ENCODE results near the gene KCNK10.

KCNK10 gene

DNA sequence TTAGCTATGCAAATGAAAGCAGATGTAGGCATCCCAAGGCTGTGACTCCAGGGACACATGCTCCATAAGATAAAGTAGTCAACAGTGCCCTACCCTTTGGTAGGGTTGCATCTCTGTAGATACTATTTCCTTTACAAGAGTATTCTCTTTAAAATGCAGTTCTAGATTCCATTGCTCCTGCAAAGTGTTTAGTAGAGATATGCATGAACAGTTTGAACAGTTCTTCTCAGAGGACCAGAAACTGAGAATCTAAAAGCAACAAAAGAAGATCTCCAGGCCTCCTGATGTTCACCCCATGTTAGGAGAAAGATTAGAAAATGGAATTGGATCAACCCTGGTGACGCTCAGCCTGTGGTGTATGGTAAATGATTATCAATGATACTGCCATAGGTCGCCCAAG is 121.2 kb downstream of the KCNK10 start:
- H3K36me3 ChIP-seq (ENCODE audit: low read length) = no peaks in the 10 kb centered on the region
- no peaks in the 10 kb centered on the region for H3F3A ChIP-seq (ENCODE audit: insufficient read depth)
- H4K20me1 ChIP-seq (ENCODE audit: low read depth, low read length) = no peaks in the 10 kb centered on the region
- H3K4me3 ChIP-seq (ENCODE audit: insufficient read depth, low read length, poor library complexity, severe bottlenecking) = no peak overlapping the region
- no peaks in the 10 kb centered on the region for H3K79me2 ChIP-seq (ENCODE audit: insufficient read depth, low read length)
- no peak overlapping the region for H3K27ac ChIP-seq (ENCODE audit: low read depth, low read length)
- no peak overlapping the region for H3K4me2 ChIP-seq (ENCODE audit: low read depth, low read length, poor library complexity, severe bottlenecking)
- no peak overlapping the region for H2AFZ ChIP-seq (ENCODE audit: low read depth, low read length, severe bottlenecking)
- TF ChIP-seq EZH2phosphoT487 (conservative IDR thresholded peaks at IDR 0.05; ENCODE audit: low read length) = no peak
- TF ChIP-seq, protein P1, sequence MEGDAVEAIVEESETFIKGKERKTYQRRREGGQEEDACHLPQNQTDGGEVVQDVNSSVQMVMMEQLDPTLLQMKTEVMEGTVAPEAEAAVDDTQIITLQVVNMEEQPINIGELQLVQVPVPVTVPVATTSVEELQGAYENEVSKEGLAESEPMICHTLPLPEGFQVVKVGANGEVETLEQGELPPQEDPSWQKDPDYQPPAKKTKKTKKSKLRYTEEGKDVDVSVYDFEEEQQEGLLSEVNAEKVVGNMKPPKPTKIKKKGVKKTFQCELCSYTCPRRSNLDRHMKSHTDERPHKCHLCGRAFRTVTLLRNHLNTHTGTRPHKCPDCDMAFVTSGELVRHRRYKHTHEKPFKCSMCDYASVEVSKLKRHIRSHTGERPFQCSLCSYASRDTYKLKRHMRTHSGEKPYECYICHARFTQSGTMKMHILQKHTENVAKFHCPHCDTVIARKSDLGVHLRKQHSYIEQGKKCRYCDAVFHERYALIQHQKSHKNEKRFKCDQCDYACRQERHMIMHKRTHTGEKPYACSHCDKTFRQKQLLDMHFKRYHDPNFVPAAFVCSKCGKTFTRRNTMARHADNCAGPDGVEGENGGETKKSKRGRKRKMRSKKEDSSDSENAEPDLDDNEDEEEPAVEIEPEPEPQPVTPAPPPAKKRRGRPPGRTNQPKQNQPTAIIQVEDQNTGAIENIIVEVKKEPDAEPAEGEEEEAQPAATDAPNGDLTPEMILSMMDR (IDR thresholded peaks at IDR 0.05; ENCODE audit: insufficient read depth, low read length, poor library complexity, severe bottlenecking) = no peak
- H3K9me2 ChIP-seq (replicated peaks; ENCODE audit: insufficient read depth, low read length) = no peaks in the 10 kb centered on the region
- H3K9ac ChIP-seq (ENCODE audit: low read length) = no peak overlapping the region
- H3K27me3 ChIP-seq (ENCODE audit: low read length) = no peaks in the 10 kb centered on the region
- H3K9me3 ChIP-seq (ENCODE audit: insufficient read depth, low read length) = no peaks in the 10 kb centered on the region

DNA sequence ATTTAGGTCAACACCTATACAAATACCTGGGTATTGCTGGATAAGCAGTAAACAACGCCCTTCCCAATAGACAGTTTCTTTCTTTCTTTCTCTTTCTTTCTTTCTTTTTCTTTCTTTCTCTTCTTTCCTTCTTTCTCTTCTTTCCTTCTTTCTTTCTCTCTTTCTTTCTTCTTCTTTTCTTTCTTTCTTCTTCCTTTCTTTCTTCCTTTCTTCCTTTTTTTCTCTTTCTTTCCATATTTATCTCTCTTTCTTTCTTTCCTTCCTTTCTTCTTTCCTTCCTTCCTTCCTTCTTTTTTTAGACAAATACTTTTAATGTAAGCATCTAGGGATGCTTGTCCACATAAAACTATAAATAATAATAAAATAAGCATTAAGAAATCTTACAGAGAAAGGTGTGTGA is 123.2 kb downstream of the KCNK10 start:
- Histone ChIP-seq H3K79me2 (ENCODE audit: insufficient read depth, low read length) (no peaks in the 10 kb centered on the region), H2AFZ (ENCODE audit: low read depth, low read length, severe bottlenecking) (no peak overlapping the region), H3K4me3 (ENCODE audit: insufficient read depth, low read length, poor library complexity, severe bottlenecking) (no peak overlapping the region), H3F3A (ENCODE audit: insufficient read depth) (no peaks in the 10 kb centered on the region), H4K20me1 (ENCODE audit: low read depth, low read length) (no peaks in the 10 kb centered on the region), H3K9me3 (ENCODE audit: insufficient read depth, low read length) (no peaks in the 10 kb centered on the region), H3K4me2 (ENCODE audit: low read depth, low read length, poor library complexity, severe bottlenecking) (no peak overlapping the region), H3K9me2 (replicated peaks; ENCODE audit: insufficient read depth, low read length) (no peaks in the 10 kb centered on the region), H3K9ac (ENCODE audit: low read length) (no peak overlapping the region), H3K27me3 (ENCODE audit: low read length) (no peaks in the 10 kb centered on the region), H3K27ac (ENCODE audit: low read depth, low read length) (no peak overlapping the region), H3K36me3 (ENCODE audit: low read length) (no peaks in the 10 kb centered on the region)
- TF ChIP-seq, protein P1 (IDR thresholded peaks at IDR 0.05; ENCODE audit: insufficient read depth, low read length, poor library complexity, severe bottlenecking) = no peak
- TF ChIP-seq EZH2phosphoT487 (conservative IDR thresholded peaks at IDR 0.05; ENCODE audit: low read length) = no peak

DNA sequence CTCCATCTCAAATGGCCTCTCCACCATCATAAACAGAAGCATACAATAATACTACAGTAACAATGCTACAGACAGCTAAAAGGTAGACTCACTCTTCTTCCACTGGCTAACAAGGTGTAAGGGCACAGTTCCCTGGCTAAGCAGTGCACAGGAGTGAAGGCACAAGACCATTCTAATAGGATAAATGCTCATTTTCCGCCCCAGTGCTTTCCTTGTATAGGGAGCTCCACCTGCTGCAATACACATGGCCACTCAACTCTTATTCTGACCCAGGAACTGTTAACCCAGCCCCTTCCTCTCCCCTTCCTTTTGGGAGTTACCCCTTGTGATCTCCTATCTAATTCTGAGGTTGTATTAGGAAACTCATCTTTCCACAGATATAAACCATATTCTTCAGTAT is 124.6 kb downstream of the KCNK10 start:
- Histone ChIP-seq H3K4me3 (ENCODE audit: insufficient read depth, low read length, poor library complexity, severe bottlenecking) (no peak overlapping the region), H3K9ac (ENCODE audit: low read length) (no peak overlapping the region), H3K9me3 (ENCODE audit: insufficient read depth, low read length) (no peaks in the 10 kb centered on the region), H3F3A (ENCODE audit: insufficient read depth) (no peaks in the 10 kb centered on the region), H2AFZ (ENCODE audit: low read depth, low read length, severe bottlenecking) (no peak overlapping the region), H3K4me2 (ENCODE audit: low read depth, low read length, poor library complexity, severe bottlenecking) (no peak overlapping the region), H3K27ac (ENCODE audit: low read depth, low read length) (no peak overlapping the region), H4K20me1 (ENCODE audit: low read depth, low read length) (no peaks in the 10 kb centered on the region), H3K27me3 (ENCODE audit: low read length) (no peaks in the 10 kb centered on the region), H3K79me2 (ENCODE audit: insufficient read depth, low read length) (no peaks in the 10 kb centered on the region), H3K9me2 (replicated peaks; ENCODE audit: insufficient read depth, low read length) (no peaks in the 10 kb centered on the region), H3K36me3 (ENCODE audit: low read length) (no peaks in the 10 kb centered on the region)
- TF ChIP-seq EZH2phosphoT487 (conservative IDR thresholded peaks at IDR 0.05; ENCODE audit: low read length) = no peak
- TF ChIP-seq, protein P1 (IDR thresholded peaks at IDR 0.05; ENCODE audit: insufficient read depth, low read length, poor library complexity, severe bottlenecking) = no peak
